HCT116 (cell line): ENCODE measurements around the gene HNRNPD. TPM values are rescaled to one million over a fixed set of nuclear protein-coding genes. Genes with fewer than 3 reads are reported as not detected.
A peak's percentile ranks its signal among the peaks of the same experiment; 100 is the strongest.

ENCODE experiments used
- ATAC-seq: fragments of 200-7000 bp; cut with Tn5 transposase; 2 replicates; pipeline ENCODE4 v1.9.1; 2020; ENCODE audit warnings: mild to moderate bottlenecking, moderate library complexity
- BruUV-seq: library from RNA; stranded (reverse); fragments of 400-500 nt; replicated peaks from 2 replicates; lab custom pipeline; 2021; lab: Mats Ljungman, UMichigan
- CTCF ChIA-PET: fragments of 300-600 bp; sonication (Branson Sonifier 250); formaldehyde crosslinking; loops from one replicate; lab custom pipeline; 2021; ENCODE audit warnings: antibody characterized with exemption; lab: Charles Lee
- POLR2A ChIA-PET: fragments of 300-600, 350-600 bp; sonication (Branson Sonifier 250); formaldehyde crosslinking; loops from one replicate; lab custom pipeline; 2021; ENCODE audit warnings: antibody characterized with exemption; lab: Charles Lee
- RAD21 ChIA-PET, 2 experiments: fragments of 300-600 bp; sonication (Branson Sonifier 250); formaldehyde crosslinking; loops; one replicate each; lab custom pipeline; 2023; ENCODE audit warnings: low total read pairs in 2 of 2; ENCODE audit not compliant: uncharacterized antibody in 2 of 2, unreplicated experiment in 2 of 2, low non-redundant PET in 1 of 2; lab: Charles Lee
- DNase-seq: peaks from one replicate; pipeline ENCODE4 v3.0.0-alpha.2; 2010; ENCODE audit warnings: low read depth, low spot score
- H2AFZ ChIP-seq: fragments of 200-600 bp; shearing (Covaris generic), sonication (generic); 2 replicates; pipeline ENCODE4 v1.6.1; 2017; ENCODE audit warnings: low read depth, mixed run types, mixed read lengths, antibody characterized with exemption, low read length; ENCODE audit not compliant: poor library complexity, severe bottlenecking
- H3K27ac ChIP-seq: 2 replicates; pipeline ENCODE4 v1.5.1; 2012; ENCODE audit warnings: low read depth, low read length
- H3K27me3 ChIP-seq: fragments of 200-600 bp; sonication (generic); 2 replicates; pipeline ENCODE4 v1.6.1; 2016; ENCODE audit warnings: mixed run types, low read length, mixed read lengths; ENCODE audit not compliant: insufficient read depth
- H3K36me3 ChIP-seq, 2 experiments: fragments of 200-500 bp in 1 of 2; fragments of 200-600 bp in 1 of 2; sonication (Bioruptor generic) in 1 of 2; sonication (generic) in 1 of 2; 2 replicates each; pipeline versions ENCODE4 v1.5.1 to v1.6.1; 2014 to 2016; ENCODE audit warnings: low read length in 2 of 2, inconsistent platforms in 1 of 2, mixed read lengths in 1 of 2, mixed run types in 1 of 2; ENCODE audit not compliant: insufficient read depth in 2 of 2, control insufficient read depth in 1 of 2
- H3K4me1 ChIP-seq, 2 experiments: fragments of 200-600 bp in 1 of 2; sonication (generic) in 1 of 2; 2 replicates each; pipeline versions ENCODE4 v1.5.1 to v1.6.1; 2012 to 2017; ENCODE audit warnings: low read length in 2 of 2, inconsistent platforms in 1 of 2, mild to moderate bottlenecking in 1 of 2, mixed read lengths in 1 of 2, mixed run types in 1 of 2, moderate library complexity in 1 of 2; ENCODE audit not compliant: insufficient read depth in 2 of 2, control insufficient read depth in 1 of 2
- H3K4me2 ChIP-seq: fragments of 200-600 bp; sonication (generic); 2 replicates; pipeline ENCODE4 v1.6.1; 2017; ENCODE audit warnings: mixed run types, low read length, mixed read lengths
- H3K4me3 ChIP-seq, 2 experiments: fragments of 200-600 bp in 1 of 2; sonication (generic) in 1 of 2; replicated peaks in 1 of 2; 2 replicates each; pipeline ENCODE4 v1.5.1; 2011 to 2016; ENCODE audit warnings: low read length in 2 of 2, control low read depth in 1 of 2, low read depth in 1 of 2, mild to moderate bottlenecking in 1 of 2, mixed read lengths in 1 of 2, mixed run types in 1 of 2
- H3K79me2 ChIP-seq: fragments of 200-600 bp; sonication (generic); 2 replicates; pipeline ENCODE4 v1.6.1; 2017; ENCODE audit warnings: mild to moderate bottlenecking, mixed run types, low read length, moderate library complexity, mixed read lengths; ENCODE audit not compliant: insufficient read depth
- H3K9ac ChIP-seq: fragments of 200-600 bp; sonication (generic); 2 replicates; pipeline ENCODE4 v1.6.1; 2016; ENCODE audit warnings: low read length, mixed read lengths
- H3K9me2 ChIP-seq: fragments of 200-600 bp; sonication (generic), shearing (Covaris generic); 2 replicates; pipeline ENCODE4 v1.6.1; 2017; ENCODE audit warnings: mixed run types, mild to moderate bottlenecking, moderate library complexity; ENCODE audit not compliant: insufficient read depth
- H3K9me3 ChIP-seq, 2 experiments: fragments of 200-500 bp in 1 of 2; fragments of 200-600 bp in 1 of 2; sonication (Bioruptor generic) in 1 of 2; sonication (generic) in 1 of 2; 2 replicates each; pipeline ENCODE4 v1.6.1; 2014 to 2017; ENCODE audit warnings: low read length in 2 of 2, mixed read lengths in 2 of 2, inconsistent platforms in 1 of 2, low read depth in 1 of 2, mild to moderate bottlenecking in 1 of 2, mixed run types in 1 of 2, moderate library complexity in 1 of 2; ENCODE audit not compliant: control insufficient read depth in 1 of 2, insufficient read depth in 1 of 2
- H4K20me1 ChIP-seq: fragments of 200-600 bp; sonication (generic), shearing (Covaris generic); 2 replicates; pipeline ENCODE4 v1.6.1; 2017; ENCODE audit warnings: mixed run types, mild to moderate bottlenecking, moderate library complexity; ENCODE audit not compliant: insufficient read depth
- CEBPB ChIP-seq: IDR thresholded peaks from 2 replicates; pipeline ENCODE4 v1.6.1; 2012; ENCODE audit warnings: low read depth
- EGR1 ChIP-seq: IDR thresholded peaks from 2 replicates; pipeline ENCODE4 v1.6.1; 2012; ENCODE audit warnings: low read depth
- ELF1 ChIP-seq: IDR thresholded peaks from 2 replicates; pipeline ENCODE4 v1.6.1; 2012; ENCODE audit warnings: low read depth, borderline replicate concordance
- EZH2 ChIP-seq: fragments of 200-600 bp; sonication (generic); IDR thresholded peaks from 2 replicates; pipeline ENCODE4 v1.6.1; 2017; ENCODE audit warnings: antibody characterized with exemption, mixed run types
- EZH2phosphoT487 ChIP-seq: fragments of 200-600 bp; IDR thresholded peaks from 2 replicates; pipeline ENCODE4 v1.6.1; 2018; ENCODE audit warnings: antibody characterized with exemption, borderline replicate concordance
- FOSL1 ChIP-seq: IDR thresholded peaks from 2 replicates; pipeline ENCODE4 v1.6.1; 2012; ENCODE audit warnings: low read depth
- POLR2A ChIP-seq: IDR thresholded peaks from 2 replicates; pipeline ENCODE4 v1.7.0; 2011; ENCODE audit warnings: borderline replicate concordance; ENCODE audit not compliant: insufficient read depth, insufficient read length; ENCODE audit errors: extremely low read depth
- POLR2AphosphoS5 ChIP-seq: IDR thresholded peaks from 2 replicates; pipeline ENCODE4 v1.6.1; 2011; ENCODE audit warnings: mild to moderate bottlenecking, low read depth, low read length, moderate library complexity
- REST ChIP-seq: IDR thresholded peaks from 2 replicates; pipeline ENCODE4 v1.6.1; 2012; ENCODE audit warnings: low read depth
- SIN3A ChIP-seq: IDR thresholded peaks from 2 replicates; pipeline ENCODE4 v1.6.1; 2012; ENCODE audit warnings: low read depth
- SP1 ChIP-seq: IDR thresholded peaks from 2 replicates; pipeline ENCODE4 v1.6.1; 2012; ENCODE audit warnings: low read depth
- YY1 ChIP-seq: IDR thresholded peaks from 2 replicates; pipeline ENCODE4 v1.6.1; 2011; ENCODE audit warnings: low read length, low read depth, moderate library complexity, mild to moderate bottlenecking; ENCODE audit not compliant: insufficient replicate concordance; ENCODE audit errors: extremely low read depth
- ZNF274 ChIP-seq: fragments of 200-500 bp; sonication (Bioruptor generic); IDR thresholded peaks from 2 replicates; pipeline ENCODE4 v1.6.1; 2014; ENCODE audit warnings: mild to moderate bottlenecking, low read depth, low read length, inconsistent platforms
- intact Hi-C: fragments of 100-400 bp; cut with micrococcal nuclease; formaldehyde crosslinking; loops from 2 replicates; pipeline ENCODE4 v1.10.0; 2022
- total RNA-seq: library from RNA; stranded (reverse); gene quantifications from one replicate; pipeline ENCODE4 v1.2.1, GENCODE V29; 2021; ENCODE audit not compliant: unreplicated experiment
- TF ChIP-seq, protein P1 (sequence below), 3 experiments: fragments of 200-600 bp in 1 of 3; sonication (generic) in 1 of 3; IDR thresholded peaks in 2 of 3; conservative IDR thresholded peaks in 1 of 3; 2 replicates each; pipeline ENCODE4 v1.5.1; 2012 to 2017; ENCODE audit warnings: low read depth in 2 of 3, low read length in 2 of 3, antibody characterized with exemption in 1 of 3, borderline replicate concordance in 1 of 3, control low read depth in 1 of 3, mild to moderate bottlenecking in 1 of 3, mixed read lengths in 1 of 3, mixed run types in 1 of 3, moderate library complexity in 1 of 3; ENCODE audit not compliant: insufficient read depth in 1 of 3
- TF ChIP-seq, protein P2 (sequence below): IDR thresholded peaks from 2 replicates; pipeline ENCODE4 v1.6.1; 2012

HNRNPD gene
- total RNA-seq, 1 experiment from 2014 or later, result 357 TPM

- H3K4me1 ChIP-seq, result no peaks in the 10 kb centered on the region
- no peak overlapping the region for H3K27ac ChIP-seq
- no peak overlapping the region for H3K4me2 ChIP-seq
- ChIA-PET RAD21 (no interaction called here), POLR2A (no interaction called here), CTCF (no interaction called here)
- no peaks in the 10 kb centered on the region for H3K9me3 ChIP-seq
- H3K9ac ChIP-seq, result no peak overlapping the region
- no peaks in the 10 kb centered on the region for H3K9me2 ChIP-seq
- no TSS peak for BruUV-seq
- H3K27me3 ChIP-seq, result no peaks in the 10 kb centered on the region
- intact Hi-C loops, result no loop called here
- peaks cover 86% of the 10 kb centered on the region for H4K20me1 ChIP-seq
- no peak overlapping the region for H3K4me3 ChIP-seq
- H3K79me2 ChIP-seq, result peaks cover 100% of the 10 kb centered on the region
- peaks cover 19 to 51% of the 10 kb centered on the region in 2 experiments; a peak in 3 of 4 replicates for H3K36me3 ChIP-seq
- ATAC-seq, result no peak
- TF ChIP-seq POLR2AphosphoS5 (0 out of 2 replicates have a peak, but pooled peaks have one; percentile 14), EZH2 (no peak), YY1 (no peak), EGR1 (no peak)
- TF ChIP-seq, all 23 proteins: peak for 1
- H2AFZ ChIP-seq, result no peak overlapping the region
- no peak for DNase-seq
Observed at GRCh38 chr4:82363896-82364487, 9.8 kb downstream of the HNRNPD start.

- Histone ChIP-seq H3K36me3 (peaks cover 22 to 51% of the 10 kb centered on the region in 2 experiments), H3K4me2 (no peak overlapping the region), H3K4me1 (no peaks in the 10 kb centered on the region), H3K9ac (no peak overlapping the region), H2AFZ (no peak overlapping the region), H3K27ac (no peak overlapping the region), H3K9me2 (no peaks in the 10 kb centered on the region), H4K20me1 (peaks cover 84% of the 10 kb centered on the region), H3K4me3 (no peak overlapping the region), H3K27me3 (no peaks in the 10 kb centered on the region), H3K79me2 (peaks cover 100% of the 10 kb centered on the region), H3K9me3 (no peaks in the 10 kb centered on the region)
- POLR2A ChIA-PET, result no interaction called here
- ATAC-seq, result no peak; the same call in 1 of the 2 replicates
- DNase-seq, result no peak
- CTCF ChIA-PET, result no interaction called here
- intact Hi-C loops, result no loop called here
- no TSS peak for BruUV-seq
- RAD21 ChIA-PET, result no interaction called here
- no peak for TF ChIP-seq CEBPB
- TF ChIP-seq YY1, result no peak
- no peak for TF ChIP-seq FOSL1
- no peak for TF ChIP-seq ZNF274
- no peak for TF ChIP-seq SIN3A
- TF ChIP-seq, protein P1, sequence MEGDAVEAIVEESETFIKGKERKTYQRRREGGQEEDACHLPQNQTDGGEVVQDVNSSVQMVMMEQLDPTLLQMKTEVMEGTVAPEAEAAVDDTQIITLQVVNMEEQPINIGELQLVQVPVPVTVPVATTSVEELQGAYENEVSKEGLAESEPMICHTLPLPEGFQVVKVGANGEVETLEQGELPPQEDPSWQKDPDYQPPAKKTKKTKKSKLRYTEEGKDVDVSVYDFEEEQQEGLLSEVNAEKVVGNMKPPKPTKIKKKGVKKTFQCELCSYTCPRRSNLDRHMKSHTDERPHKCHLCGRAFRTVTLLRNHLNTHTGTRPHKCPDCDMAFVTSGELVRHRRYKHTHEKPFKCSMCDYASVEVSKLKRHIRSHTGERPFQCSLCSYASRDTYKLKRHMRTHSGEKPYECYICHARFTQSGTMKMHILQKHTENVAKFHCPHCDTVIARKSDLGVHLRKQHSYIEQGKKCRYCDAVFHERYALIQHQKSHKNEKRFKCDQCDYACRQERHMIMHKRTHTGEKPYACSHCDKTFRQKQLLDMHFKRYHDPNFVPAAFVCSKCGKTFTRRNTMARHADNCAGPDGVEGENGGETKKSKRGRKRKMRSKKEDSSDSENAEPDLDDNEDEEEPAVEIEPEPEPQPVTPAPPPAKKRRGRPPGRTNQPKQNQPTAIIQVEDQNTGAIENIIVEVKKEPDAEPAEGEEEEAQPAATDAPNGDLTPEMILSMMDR (IDR thresholded peaks at IDR 0.05 in 2 of 3, conservative IDR thresholded peaks at IDR 0.05 in 1 of 3; ENCODE audit: borderline replicate concordance in 1 of 3, insufficient read depth in 1 of 3, low read depth in 2 of 3, low read length in 2 of 3), result no peak
- TF ChIP-seq REST, result no peak
- TF ChIP-seq SP1, result no peak
- no peak for TF ChIP-seq EZH2phosphoT487
- TF ChIP-seq, protein P2, sequence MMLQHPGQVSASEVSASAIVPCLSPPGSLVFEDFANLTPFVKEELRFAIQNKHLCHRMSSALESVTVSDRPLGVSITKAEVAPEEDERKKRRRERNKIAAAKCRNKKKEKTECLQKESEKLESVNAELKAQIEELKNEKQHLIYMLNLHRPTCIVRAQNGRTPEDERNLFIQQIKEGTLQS, result no peak
- no peak for TF ChIP-seq POLR2A
- no peak for TF ChIP-seq ELF1
- no peak for TF ChIP-seq POLR2AphosphoS5
Observed at GRCh38 chr4:82362565-82362964, 11.2 kb downstream of the HNRNPD start.
